A673 (cell line): ENCODE measurements around the gene DOK4. TPM values are rescaled to one million over a fixed set of nuclear protein-coding genes. Genes with fewer than 3 reads are reported as not detected.
A peak's percentile ranks its signal among the peaks of the same experiment; 100 is the strongest.

Experiments used
- BruUV-seq: library from RNA; stranded (reverse); fragments of 400-500 nt; replicated peaks from 2 replicates; lab custom pipeline; 2021; lab: Mats Ljungman, UMichigan
- CTCF ChIA-PET: fragments of 300-600 bp; sonication (Branson Sonifier 250); formaldehyde crosslinking; loops from one replicate; lab custom pipeline; 2022; ENCODE audit warnings: antibody characterized with exemption; lab: Charles Lee
- POLR2A ChIA-PET: fragments of 300-600 bp; sonication (Branson Sonifier 250); formaldehyde crosslinking; loops from one replicate; lab custom pipeline; 2022; ENCODE audit warnings: antibody characterized with exemption; ENCODE audit not compliant: low non-redundant PET; lab: Charles Lee
- DNase-seq: peaks from one replicate; pipeline ENCODE4 v3.0.0-alpha.2; 2015; ENCODE audit warnings: low spot score
- H3K27ac ChIP-seq: fragments of 200-600 bp; sonication (generic); 2 replicates; pipeline ENCODE4 v1.5.1; 2016; ENCODE audit warnings: mixed run types, low read depth, mild to moderate bottlenecking, mixed read lengths, antibody characterized with exemption, low read length; ENCODE audit not compliant: poor library complexity, severe bottlenecking
- H3K27me3 ChIP-seq: fragments of 200-600 bp; sonication (generic); replicated peaks from 2 replicates; pipeline ENCODE4 v1.6.1; 2017; ENCODE audit warnings: mixed run types, low read depth, mild to moderate bottlenecking, mixed read lengths, antibody characterized with exemption, low read length; ENCODE audit not compliant: insufficient read depth, poor library complexity
- H3K36me3 ChIP-seq: fragments of 200-600 bp; sonication (generic); 2 replicates; pipeline ENCODE4 v1.6.1; 2016; ENCODE audit warnings: mixed run types, mild to moderate bottlenecking, mixed read lengths, antibody characterized with exemption, low read length; ENCODE audit not compliant: insufficient read depth, poor library complexity, severe bottlenecking
- H3K4me1 ChIP-seq: fragments of 200-600 bp; sonication (generic); 2 replicates; pipeline ENCODE4 v1.6.1; 2017; ENCODE audit warnings: mixed run types, mild to moderate bottlenecking, mixed read lengths, antibody characterized with exemption, low read length; ENCODE audit not compliant: insufficient read depth, poor library complexity, severe bottlenecking
- H3K4me3 ChIP-seq: fragments of 200-600 bp; sonication (generic); 2 replicates; pipeline ENCODE4 v1.5.1; 2016; ENCODE audit warnings: low read depth, mixed run types, mild to moderate bottlenecking, mixed read lengths, low read length; ENCODE audit not compliant: poor library complexity, severe bottlenecking
- H3K9me3 ChIP-seq: fragments of 200-600 bp; sonication (generic); 2 replicates; pipeline ENCODE4 v1.6.1; 2016; ENCODE audit warnings: mixed run types, low read depth, mild to moderate bottlenecking, mixed read lengths, antibody characterized with exemption, low read length; ENCODE audit not compliant: poor library complexity, severe bottlenecking
- EZH2 ChIP-seq: fragments of 200-600 bp; sonication (generic); IDR thresholded peaks from 2 replicates; pipeline ENCODE4 v1.6.1; 2017; ENCODE audit warnings: borderline replicate concordance, low read depth, mild to moderate bottlenecking, mixed read lengths, antibody characterized with exemption, low read length; ENCODE audit not compliant: poor library complexity, severe bottlenecking
- intact Hi-C: fragments of 100-400 bp; cut with micrococcal nuclease; formaldehyde crosslinking; loops from one replicate; pipeline ENCODE4 v1.10.0; 2022; ENCODE audit not compliant: unreplicated experiment
- total RNA-seq: library from RNA; stranded (reverse); gene quantifications from 2 replicates; pipeline ENCODE4 v1.2.3, GENCODE V29; 2021
- TF ChIP-seq, protein P1 (sequence below): fragments of 300-800, 200-600 bp; sonication (generic); conservative IDR thresholded peaks from 2 replicates; pipeline ENCODE4 v1.5.1; 2017; ENCODE audit warnings: low read depth, mild to moderate bottlenecking, antibody characterized with exemption, low read length, moderate library complexity, mixed read lengths

DOK4 gene
- total RNA-seq, 1 experiment from 2014 or later = 14.3 TPM

GRCh38 chr16:57481421-57481820 is 4.9 kb downstream of the DOK4 start:
- Histone ChIP-seq H3K27ac (no peak overlapping the region), H3K4me1 (peaks cover 15% of the 10 kb centered on the region), H3K27me3 (no peaks in the 10 kb centered on the region), H3K9me3 (no peaks in the 10 kb centered on the region), H3K4me3 (no peak overlapping the region), H3K36me3 (no peaks in the 10 kb centered on the region)
- no peak for DNase-seq
- intact Hi-C loops = no loop called here
- no TSS peak for BruUV-seq
- CTCF ChIA-PET = no interaction called here
- POLR2A ChIA-PET = no interaction called here
- TF ChIP-seq, protein P1, sequence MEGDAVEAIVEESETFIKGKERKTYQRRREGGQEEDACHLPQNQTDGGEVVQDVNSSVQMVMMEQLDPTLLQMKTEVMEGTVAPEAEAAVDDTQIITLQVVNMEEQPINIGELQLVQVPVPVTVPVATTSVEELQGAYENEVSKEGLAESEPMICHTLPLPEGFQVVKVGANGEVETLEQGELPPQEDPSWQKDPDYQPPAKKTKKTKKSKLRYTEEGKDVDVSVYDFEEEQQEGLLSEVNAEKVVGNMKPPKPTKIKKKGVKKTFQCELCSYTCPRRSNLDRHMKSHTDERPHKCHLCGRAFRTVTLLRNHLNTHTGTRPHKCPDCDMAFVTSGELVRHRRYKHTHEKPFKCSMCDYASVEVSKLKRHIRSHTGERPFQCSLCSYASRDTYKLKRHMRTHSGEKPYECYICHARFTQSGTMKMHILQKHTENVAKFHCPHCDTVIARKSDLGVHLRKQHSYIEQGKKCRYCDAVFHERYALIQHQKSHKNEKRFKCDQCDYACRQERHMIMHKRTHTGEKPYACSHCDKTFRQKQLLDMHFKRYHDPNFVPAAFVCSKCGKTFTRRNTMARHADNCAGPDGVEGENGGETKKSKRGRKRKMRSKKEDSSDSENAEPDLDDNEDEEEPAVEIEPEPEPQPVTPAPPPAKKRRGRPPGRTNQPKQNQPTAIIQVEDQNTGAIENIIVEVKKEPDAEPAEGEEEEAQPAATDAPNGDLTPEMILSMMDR = no peak
- TF ChIP-seq EZH2 = no peak

DNA sequence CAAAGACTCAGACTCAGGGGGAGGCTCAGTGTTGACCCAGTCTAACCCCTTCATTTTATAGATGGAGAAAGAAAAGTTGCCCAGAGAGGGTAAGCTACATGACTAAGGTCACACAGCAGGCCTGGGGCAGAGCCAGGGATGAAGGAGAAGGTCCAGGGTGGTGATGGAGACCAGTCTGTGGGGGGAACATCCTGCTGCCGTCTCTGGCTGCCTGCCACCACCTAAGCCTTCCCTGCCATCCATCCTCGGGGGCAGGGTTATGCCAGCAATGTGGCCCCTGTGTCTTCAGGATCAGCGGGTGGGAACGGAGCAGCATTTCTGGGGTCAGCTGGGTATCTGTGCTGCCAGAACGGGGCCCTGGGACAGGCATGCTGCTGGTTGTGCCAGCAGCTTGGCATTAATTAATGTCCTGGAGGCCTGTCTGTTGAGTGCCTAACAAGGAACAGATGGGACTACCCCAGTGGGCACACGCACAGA is 5.5 kb downstream of the DOK4 start:
- ChIA-PET CTCF (no interaction called here), POLR2A (interaction anchor here (0.6 kb wide), 1 partner anchor 10 kb away, joined by 3 read pairs; no protein-coding TSS in a partner anchor)
- Histone ChIP-seq H3K27me3 (no peaks in the 10 kb centered on the region), H3K36me3 (no peaks in the 10 kb centered on the region), H3K9me3 (no peaks in the 10 kb centered on the region), H3K27ac (no peak overlapping the region), H3K4me3 (no peak overlapping the region), H3K4me1 (peaks cover 15% of the 10 kb centered on the region)
- BruUV-seq = no TSS peak
- intact Hi-C loops = no loop called here
- DNase-seq = no peak
- TF ChIP-seq, protein P1 = no peak
- no peak for TF ChIP-seq EZH2

- intact Hi-C loops = no loop called here
- CTCF ChIA-PET = no interaction called here
- POLR2A ChIA-PET = interaction anchor here (0.6 to 0.7 kb wide), 2 partner anchors 9 to 255 kb away, joined by 3 to 13 read pairs; no protein-coding TSS in a partner anchor
- Histone ChIP-seq H3K27ac (no peak overlapping the region), H3K4me1 (peaks cover 15% of the 10 kb centered on the region), H3K9me3 (no peaks in the 10 kb centered on the region), H3K4me3 (peak overlapping the region; percentile 49), H3K27me3 (no peaks in the 10 kb centered on the region), H3K36me3 (no peaks in the 10 kb centered on the region)
- BruUV-seq = no TSS peak
- TF ChIP-seq, protein P1 = no peak
- no peak for TF ChIP-seq EZH2
- DNase-seq = no peak
Observed at GRCh38 chr16:57479976-57480753, 6.1 kb downstream of the DOK4 start.
